ENCODE data around the gene CAB39L.

DNA sequence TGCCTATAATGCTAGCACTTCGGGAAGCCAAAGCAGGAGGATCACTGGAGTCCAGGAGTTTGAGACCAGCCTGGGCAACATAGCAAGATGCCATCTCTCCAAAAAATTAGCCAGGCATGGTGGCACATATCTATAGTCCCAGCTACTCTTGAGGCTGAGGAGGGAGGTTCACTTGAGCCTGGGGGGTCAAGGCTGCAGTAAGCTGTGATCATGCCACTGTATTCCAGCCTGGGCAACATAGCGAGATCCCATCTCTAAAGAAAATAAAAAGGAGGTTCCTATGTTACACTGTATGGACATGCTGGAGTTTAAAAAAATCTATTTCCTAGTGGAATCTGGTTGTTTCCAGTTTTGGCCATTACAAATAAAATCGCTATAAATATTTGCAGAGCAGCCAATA is 2.6 kb downstream of the CAB39L start:
- TF ChIP-seq, protein P1, sequence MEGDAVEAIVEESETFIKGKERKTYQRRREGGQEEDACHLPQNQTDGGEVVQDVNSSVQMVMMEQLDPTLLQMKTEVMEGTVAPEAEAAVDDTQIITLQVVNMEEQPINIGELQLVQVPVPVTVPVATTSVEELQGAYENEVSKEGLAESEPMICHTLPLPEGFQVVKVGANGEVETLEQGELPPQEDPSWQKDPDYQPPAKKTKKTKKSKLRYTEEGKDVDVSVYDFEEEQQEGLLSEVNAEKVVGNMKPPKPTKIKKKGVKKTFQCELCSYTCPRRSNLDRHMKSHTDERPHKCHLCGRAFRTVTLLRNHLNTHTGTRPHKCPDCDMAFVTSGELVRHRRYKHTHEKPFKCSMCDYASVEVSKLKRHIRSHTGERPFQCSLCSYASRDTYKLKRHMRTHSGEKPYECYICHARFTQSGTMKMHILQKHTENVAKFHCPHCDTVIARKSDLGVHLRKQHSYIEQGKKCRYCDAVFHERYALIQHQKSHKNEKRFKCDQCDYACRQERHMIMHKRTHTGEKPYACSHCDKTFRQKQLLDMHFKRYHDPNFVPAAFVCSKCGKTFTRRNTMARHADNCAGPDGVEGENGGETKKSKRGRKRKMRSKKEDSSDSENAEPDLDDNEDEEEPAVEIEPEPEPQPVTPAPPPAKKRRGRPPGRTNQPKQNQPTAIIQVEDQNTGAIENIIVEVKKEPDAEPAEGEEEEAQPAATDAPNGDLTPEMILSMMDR (IDR thresholded peaks at IDR 0.05; ENCODE audit: insufficient read depth, low read length, poor library complexity, severe bottlenecking), result no peak
- TF ChIP-seq EZH2phosphoT487 (conservative IDR thresholded peaks at IDR 0.05; ENCODE audit: low read length), result no peak
